Activated naive CD8-positive, alpha-beta T cell treated with anti-CD3 and anti-CD28 coated beads, Interleukin-2, amount 50 U/mL, for 16 hours (primary cell): ENCODE results near the gene DTNB.
"Not testable (repeated sequence)": the region's sequence is repeated elsewhere in the genome, so short reads cannot be mapped to it uniquely, and the experiment has no call there.

ENCODE experiments used
- DNase-seq: peaks from one replicate; pipeline ENCODE4 v3.0.0-alpha.2; 2020; ENCODE audit warnings: low read depth, low spot score

The DTNB gene

GRCh38 chr2:25421820-25422411 is 251.5 kb downstream of the DTNB start:
- DNase-seq: no peak

GRCh38 chr2:25421289-25421688 is 252.1 kb downstream of the DTNB start:
- no peak for DNase-seq

- no peak for DNase-seq
These were observed 252.5 kb downstream of the DTNB start for GRCh38 chr2:25420820-25421237.

GRCh38 chr2:25419678-25420242 is 253.6 kb downstream of the DTNB start:
- DNase-seq: no peak

- no peak for DNase-seq
These were observed 254.3 kb downstream of the DTNB start for GRCh38 chr2:25418944-25419677.

GRCh38 chr2:25417715-25418369 is 255.5 kb downstream of the DTNB start:
- no peak for DNase-seq

GRCh38 chr2:25416674-25417073 is 256.7 kb downstream of the DTNB start:
- no peak for DNase-seq

GRCh38 chr2:25414781-25415180 is 258.6 kb downstream of the DTNB start:
- DNase-seq: no peak

- not testable (repeated sequence) for DNase-seq
These were observed 260.0 kb downstream of the DTNB start for GRCh38 chr2:25413409-25413808.

- no peak for DNase-seq
These were observed 261.6 kb downstream of the DTNB start for GRCh38 chr2:25411753-25412152.

- DNase-seq: no peak
These were observed 262.1 kb downstream of the DTNB start for GRCh38 chr2:25411281-25411680.

GRCh38 chr2:25410370-25410769 is 263.0 kb downstream of the DTNB start:
- no peak for DNase-seq

GRCh38 chr2:25409468-25409867 is 263.9 kb downstream of the DTNB start:
- DNase-seq: no peak

GRCh38 chr2:25409044-25409443 is 264.3 kb downstream of the DTNB start:
- DNase-seq: no peak

GRCh38 chr2:25405611-25406295 is 267.6 kb downstream of the DTNB start:
- DNase-seq: no peak

GRCh38 chr2:25403120-25403760 is 270.1 kb downstream of the DTNB start:
- DNase-seq: not testable (repeated sequence)

- DNase-seq: no peak
These were observed 270.9 kb downstream of the DTNB start for GRCh38 chr2:25402477-25402876.

- DNase-seq: no peak
These were observed 271.9 kb downstream of the DTNB start for GRCh38 chr2:25401307-25402026.

- DNase-seq: no peak
These were observed 272.7 kb downstream of the DTNB start for GRCh38 chr2:25400576-25401216.

GRCh38 chr2:25400169-25400568 is 273.2 kb downstream of the DTNB start:
- DNase-seq: no peak
